HG03442 (cell line): ENCODE data around the gene ZNF423.

Experiments used
- ATAC-seq: cut with Tn5 transposase; IDR thresholded peaks from one replicate; pipeline ENCODE4 v1.9.1; 2021; ENCODE audit warnings: mild to moderate bottlenecking, moderate library complexity; ENCODE audit not compliant: unreplicated experiment

Gene ZNF423

GRCh38 chr16:49849754-49850108 lies 6.2 kb downstream of the ZNF423 start:
- ATAC-seq = no peak

GRCh38 chr16:49849037-49849753 lies 6.7 kb downstream of the ZNF423 start:
- ATAC-seq = no peak

DNA sequence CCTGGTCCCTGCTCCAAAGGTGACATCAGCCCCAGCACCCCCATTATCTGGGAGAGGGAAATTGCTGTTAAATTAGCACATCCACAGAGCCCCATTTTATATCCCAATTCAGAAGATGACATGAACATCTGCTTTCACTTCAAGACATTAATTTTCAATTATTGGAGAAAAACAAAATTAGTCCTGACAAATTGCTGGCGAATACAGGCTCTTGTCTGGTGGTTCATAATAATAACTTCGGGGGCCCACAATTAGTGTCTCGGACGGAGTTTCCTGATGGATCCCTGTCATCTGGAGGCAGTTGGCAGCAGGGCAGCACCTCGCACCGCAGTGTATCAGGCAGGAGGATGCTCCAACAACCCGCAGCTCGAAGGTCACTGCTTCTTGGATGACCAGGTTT lies 7.4 kb downstream of the ZNF423 start:
- ATAC-seq = no peak

DNA sequence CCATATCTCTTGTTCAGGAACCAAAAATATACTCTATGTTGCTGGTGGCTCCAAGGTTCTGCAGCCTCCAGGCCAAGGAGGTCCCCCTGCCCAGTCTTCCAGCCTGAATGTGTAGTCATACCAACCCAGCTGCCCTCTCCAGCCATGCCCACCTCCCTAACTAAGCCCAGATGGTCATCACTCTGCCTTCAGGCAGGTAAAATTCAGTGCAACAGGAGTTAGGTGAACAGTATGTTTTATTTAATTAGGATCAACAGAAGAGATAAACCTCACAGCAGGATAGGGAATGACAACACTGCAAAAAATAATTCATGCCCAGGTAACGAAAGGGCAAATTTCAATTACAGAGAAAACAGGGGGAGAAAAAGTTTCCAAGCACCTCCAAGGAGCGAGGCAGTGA lies 9.1 kb downstream of the ZNF423 start:
- ATAC-seq = no peak

DNA sequence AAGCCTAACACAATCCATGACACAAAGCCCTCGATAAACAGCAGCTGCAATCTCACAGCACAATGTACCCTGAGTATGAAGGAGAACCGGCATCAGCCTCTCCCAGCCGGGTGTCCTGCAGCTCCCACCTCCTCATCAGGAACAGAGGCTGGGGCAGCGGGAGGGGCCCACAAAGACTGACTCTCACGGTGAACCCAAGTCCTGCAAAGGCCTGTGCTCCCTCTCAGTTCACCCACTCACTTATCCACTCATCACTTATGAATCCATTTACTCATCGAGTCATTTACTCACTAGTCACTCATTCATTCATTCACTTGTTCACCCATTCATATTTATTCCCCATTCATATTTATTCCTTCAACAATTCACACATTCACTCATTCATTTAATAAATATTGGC lies 11.6 kb downstream of the ZNF423 start:
- ATAC-seq = no peak

DNA sequence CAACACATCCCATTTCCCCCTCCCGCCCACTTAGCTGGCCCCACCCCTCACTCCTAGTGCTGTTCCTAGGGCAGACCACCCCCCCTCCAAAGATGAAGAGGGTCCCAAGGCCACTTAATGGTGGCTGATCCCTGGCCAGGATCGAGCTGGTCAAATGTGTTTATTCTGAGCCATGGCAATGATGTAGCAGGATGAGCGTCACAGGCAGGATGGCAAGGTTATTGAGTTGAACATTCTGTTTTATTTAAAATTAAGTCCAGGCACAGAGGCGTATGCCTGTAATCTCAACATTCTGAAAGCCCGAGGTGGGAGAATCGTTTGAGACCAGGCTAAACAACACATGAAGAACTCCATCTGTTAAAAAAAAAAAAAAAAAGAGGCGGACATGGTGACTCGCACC lies 12.2 kb downstream of the ZNF423 start:
- ATAC-seq = no peak

- ATAC-seq = no peak
These were observed 12.9 kb downstream of the ZNF423 start for GRCh38 chr16:49842972-49843371.

- ATAC-seq = no peak
These were observed 16.7 kb downstream of the ZNF423 start for GRCh38 chr16:49839017-49839825.

DNA sequence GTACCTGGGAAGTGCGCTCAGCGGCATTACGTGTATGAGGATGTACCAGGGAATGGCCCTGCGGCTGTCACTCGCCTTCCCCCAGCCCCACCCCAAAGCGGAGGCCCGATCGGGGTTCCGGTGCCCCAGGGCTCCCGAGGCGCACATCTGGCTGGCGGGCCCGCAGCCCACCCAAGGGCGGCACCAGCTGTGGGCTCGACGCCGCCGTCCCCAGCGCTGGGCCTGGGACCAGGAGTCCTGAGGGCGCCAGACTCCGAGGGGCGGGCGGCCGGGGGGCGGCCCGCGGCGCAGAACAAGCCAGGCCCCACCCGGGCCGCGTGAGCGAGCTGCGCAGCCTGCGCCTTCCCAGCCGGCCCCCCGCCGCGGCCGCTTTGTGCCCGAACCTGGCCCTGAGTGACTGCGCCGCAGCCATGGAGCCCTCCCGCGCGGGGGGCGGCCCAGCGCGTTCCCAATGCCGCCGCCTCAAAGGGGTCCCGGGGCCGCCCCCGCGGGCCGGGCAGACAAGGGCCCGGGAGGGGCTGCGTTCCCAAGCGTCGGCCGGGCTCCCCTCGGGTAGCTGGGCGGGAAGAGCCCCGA lies 17.4 kb downstream of the ZNF423 start:
- no peak for ATAC-seq

- ATAC-seq = no peak
These were observed 18.1 kb downstream of the ZNF423 start for GRCh38 chr16:49837688-49838410.

GRCh38 chr16:49836668-49837067 lies 19.2 kb downstream of the ZNF423 start:
- ATAC-seq = no peak

GRCh38 chr16:49836218-49836617 lies 19.7 kb downstream of the ZNF423 start:
- no peak for ATAC-seq

DNA sequence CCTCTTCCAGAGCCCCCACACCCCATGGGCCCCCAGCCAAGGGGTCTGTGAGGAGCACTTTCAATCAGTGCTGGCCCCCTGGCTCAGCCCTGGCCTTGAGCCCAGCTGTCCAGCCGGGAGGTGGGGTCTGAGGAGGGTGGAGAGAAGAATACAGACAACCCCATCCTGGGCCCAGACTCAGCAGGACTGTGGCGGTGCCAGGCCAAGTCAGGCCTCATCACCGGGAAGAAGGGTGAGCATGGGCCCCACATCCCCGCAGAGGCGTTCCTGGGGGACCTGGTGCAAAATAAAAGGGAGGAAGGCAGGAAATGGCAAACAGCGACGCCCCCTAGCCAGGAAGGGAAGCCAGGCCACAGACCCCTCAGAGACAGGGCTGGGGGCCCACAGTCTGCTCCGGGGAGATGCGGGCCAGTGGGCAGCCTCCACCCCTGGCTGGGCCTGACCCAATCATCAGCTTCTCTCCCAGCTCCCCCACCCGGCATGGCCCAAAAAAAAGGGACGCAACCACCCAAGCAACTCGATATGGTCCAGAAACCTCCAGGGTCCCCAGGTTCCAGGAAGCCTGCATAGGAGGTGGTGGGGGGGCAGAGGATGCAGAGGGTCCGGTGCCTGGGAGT lies 20.6 kb downstream of the ZNF423 start:
- ATAC-seq = no peak

- ATAC-seq = no peak
These were observed 21.3 kb downstream of the ZNF423 start for GRCh38 chr16:49834531-49835151.

GRCh38 chr16:49833796-49834530 lies 21.9 kb downstream of the ZNF423 start:
- ATAC-seq = no peak

DNA sequence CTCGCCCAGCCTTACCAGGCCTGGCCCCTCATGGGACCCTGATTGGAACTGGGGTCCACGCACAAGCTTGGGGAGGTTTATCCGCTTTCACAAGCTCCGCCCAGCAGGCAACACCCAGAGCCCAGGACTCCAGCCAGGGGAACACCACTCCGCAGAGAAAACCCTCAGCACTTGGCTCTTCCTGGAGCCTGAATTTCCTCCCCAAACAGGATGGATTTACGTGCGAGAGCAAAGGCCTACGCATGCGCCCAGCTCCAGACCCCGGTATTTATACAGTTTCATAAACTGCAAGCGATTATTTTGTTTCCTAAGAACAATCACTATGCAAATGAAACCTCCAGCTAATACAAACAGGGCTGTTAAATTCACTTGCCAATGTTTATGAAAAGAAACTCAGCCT lies 22.8 kb downstream of the ZNF423 start:
- no peak for ATAC-seq

DNA sequence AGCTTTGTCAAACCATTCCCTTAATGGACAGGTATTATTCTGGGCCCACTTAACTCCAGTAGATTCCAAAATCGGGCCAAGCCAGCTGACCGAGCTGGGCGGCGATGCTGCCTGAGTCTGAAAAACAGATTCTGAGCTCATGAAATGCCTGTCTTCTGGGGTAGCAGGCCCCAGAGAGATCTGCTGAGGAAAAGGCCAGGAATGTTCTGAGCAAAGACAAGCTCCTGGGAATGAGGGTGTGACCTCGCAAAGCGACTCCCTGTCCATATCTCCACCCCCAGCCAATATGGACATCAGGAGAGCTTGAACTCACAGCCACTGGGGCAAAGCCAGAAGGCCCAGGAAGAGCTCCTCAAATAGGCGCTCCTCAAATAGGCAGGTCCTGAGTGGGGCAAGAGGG lies 23.7 kb downstream of the ZNF423 start:
- no peak for ATAC-seq

GRCh38 chr16:49830873-49831272 lies 25.0 kb downstream of the ZNF423 start:
- no peak for ATAC-seq

GRCh38 chr16:49828533-49829267 lies 27.2 kb downstream of the ZNF423 start:
- ATAC-seq = no peak
